H9 (cell line): ENCODE results near the gene PLXNB3. TPM values are rescaled to one million over a fixed set of nuclear protein-coding genes. Genes with fewer than 3 reads are reported as not detected.
A peak's percentile ranks its signal among the peaks of the same experiment; 100 is the strongest.

Source experiments
- DNase-seq: peaks from one replicate; pipeline ENCODE4 v3.0.0-alpha.2; 2017
- H2AFZ ChIP-seq: one replicate; pipeline ENCODE4 v1.6.1; 2013; ENCODE audit warnings: mild to moderate bottlenecking, low read length, control low read depth, moderate library complexity
- H2AK5ac ChIP-seq: 2 replicates; pipeline ENCODE4 v1.6.1; 2013; ENCODE audit warnings: low read length, control low read depth, mixed read lengths; ENCODE audit not compliant: insufficient read length
- H2BK120ac ChIP-seq: one replicate; pipeline ENCODE4 v1.6.1; 2013; ENCODE audit warnings: low read depth, mild to moderate bottlenecking, low read length, control low read depth, inconsistent platforms; ENCODE audit not compliant: poor library complexity, severe bottlenecking
- H2BK12ac ChIP-seq: 2 replicates; pipeline ENCODE4 v1.6.1; 2013; ENCODE audit warnings: low read length, control low read depth, mixed read lengths, low read depth; ENCODE audit not compliant: insufficient read length
- H2BK15ac ChIP-seq: 2 replicates; pipeline ENCODE4 v1.6.1; 2013; ENCODE audit warnings: low read depth, low read length, control low read depth
- H2BK20ac ChIP-seq: one replicate; pipeline ENCODE4 v1.6.1; 2013; ENCODE audit warnings: low read depth, mild to moderate bottlenecking, low read length, control low read depth, inconsistent platforms; ENCODE audit not compliant: poor library complexity, severe bottlenecking
- H2BK5ac ChIP-seq: 2 replicates; pipeline ENCODE4 v1.6.1; 2013; ENCODE audit warnings: low read length, control low read depth, mixed read lengths; ENCODE audit not compliant: insufficient read length
- H3K14ac ChIP-seq: 2 replicates; pipeline ENCODE4 v1.6.1; 2013; ENCODE audit warnings: low read length, control low read depth; ENCODE audit not compliant: insufficient read depth
- H3K18ac ChIP-seq: 2 replicates; pipeline ENCODE4 v1.6.1; 2013; ENCODE audit warnings: low read depth, mild to moderate bottlenecking, mixed read lengths, low read length, control low read depth; ENCODE audit not compliant: insufficient read length
- H3K23ac ChIP-seq: 2 replicates; pipeline ENCODE4 v1.6.1; 2013; ENCODE audit warnings: low read length, control low read depth, mixed read lengths, low read depth; ENCODE audit not compliant: insufficient read length
- H3K23me2 ChIP-seq: 2 replicates; pipeline ENCODE4 v1.6.1; 2013; ENCODE audit warnings: low read depth, mild to moderate bottlenecking, mixed read lengths, low read length, control low read depth; ENCODE audit not compliant: insufficient read length, poor library complexity, severe bottlenecking
- H3K27ac ChIP-seq: 2 replicates; pipeline ENCODE4 v1.5.1; 2013; ENCODE audit warnings: low read length, control low read depth, mixed read lengths, low read depth; ENCODE audit not compliant: insufficient read length
- H3K27me3 ChIP-seq: 2 replicates; pipeline ENCODE4 v1.6.1; 2013; ENCODE audit warnings: low read length, control low read depth, inconsistent platforms; ENCODE audit not compliant: insufficient read depth
- H3K4ac ChIP-seq: 2 replicates; pipeline ENCODE4 v1.6.1; 2013; ENCODE audit warnings: low read depth, mild to moderate bottlenecking, control low read depth, inconsistent platforms, low read length, moderate library complexity
- H3K4me1 ChIP-seq: 2 replicates; pipeline ENCODE4 v1.6.1; 2013; ENCODE audit warnings: low read length, control low read depth, inconsistent platforms; ENCODE audit not compliant: insufficient read depth
- H3K4me2 ChIP-seq: 2 replicates; pipeline ENCODE4 v1.6.1; 2013; ENCODE audit warnings: low read length, control low read depth, mixed read lengths; ENCODE audit not compliant: insufficient read length, insufficient read depth
- H3K56ac ChIP-seq: 2 replicates; pipeline ENCODE4 v1.6.1; 2013; ENCODE audit warnings: low read depth, mild to moderate bottlenecking, mixed read lengths, low read length, control low read depth; ENCODE audit not compliant: insufficient read length
- H3K79me1 ChIP-seq: 2 replicates; pipeline ENCODE4 v1.6.1; 2013; ENCODE audit warnings: low read depth, mild to moderate bottlenecking, moderate library complexity, low read length, control low read depth, inconsistent platforms; ENCODE audit not compliant: insufficient read depth, poor library complexity, severe bottlenecking
- H3K79me2 ChIP-seq: 2 replicates; pipeline ENCODE4 v1.6.1; 2013; ENCODE audit warnings: low read length, control low read depth, inconsistent platforms; ENCODE audit not compliant: insufficient read depth
- H3K9ac ChIP-seq: 2 replicates; pipeline ENCODE4 v1.6.1; 2013; ENCODE audit warnings: low read length, control low read depth, mixed read lengths; ENCODE audit not compliant: insufficient read length; ENCODE audit errors: extremely low read depth
- H3K9me3 ChIP-seq: one replicate; pipeline ENCODE4 v1.6.1; 2013; ENCODE audit warnings: low read depth, low read length, inconsistent platforms; ENCODE audit not compliant: control insufficient read depth
- H3T11ph ChIP-seq: one replicate; pipeline ENCODE4 v1.6.1; 2013; ENCODE audit warnings: mild to moderate bottlenecking, low read length, control low read depth, inconsistent platforms
- H4K20me1 ChIP-seq: one replicate; pipeline ENCODE4 v1.6.1; 2013; ENCODE audit not compliant: control insufficient read depth, insufficient read length, insufficient read depth
- H4K5ac ChIP-seq: 2 replicates; pipeline ENCODE4 v1.6.1; 2013; ENCODE audit warnings: low read depth, mild to moderate bottlenecking, mixed read lengths, low read length, control low read depth; ENCODE audit not compliant: insufficient read length
- H4K8ac ChIP-seq: replicated peaks from 2 replicates; pipeline ENCODE4 v1.6.1; 2013; ENCODE audit warnings: low read length, control low read depth, mixed read lengths, low read depth; ENCODE audit not compliant: insufficient read length
- H4K91ac ChIP-seq: 2 replicates; pipeline ENCODE4 v1.6.1; 2013; ENCODE audit warnings: low read depth, mild to moderate bottlenecking, moderate library complexity, mixed read lengths, low read length, control low read depth; ENCODE audit not compliant: insufficient read length
- H3K27ac Mint-ChIP-seq, 3 experiments: 2 replicates in 2 of 3; 3 replicates in 1 of 3; pipeline ENCODE4 v1.8.0; 2020 to 2021; ENCODE audit warnings: mixed read lengths in 3 of 3, mild to moderate bottlenecking in 1 of 3, moderate library complexity in 1 of 3
- H3K27me3 Mint-ChIP-seq: 2 replicates; pipeline ENCODE4 v1.8.0; 2021; ENCODE audit warnings: low read depth, mild to moderate bottlenecking, moderate library complexity, mixed read lengths
- H3K36me3 Mint-ChIP-seq, 3 experiments: 2 replicates in 2 of 3; 3 replicates in 1 of 3; pipeline ENCODE4 v1.8.0; 2020 to 2021; ENCODE audit warnings: low read depth in 3 of 3, mixed read lengths in 3 of 3; ENCODE audit not compliant: insufficient read depth in 1 of 3
- H3K4me1 Mint-ChIP-seq, 2 experiments: 2 replicates each; pipeline ENCODE4 v1.8.0; 2020; ENCODE audit warnings: mixed read lengths in 2 of 2
- H3K4me3 Mint-ChIP-seq, 2 experiments: 2 replicates in 1 of 2; 3 replicates in 1 of 2; pipeline ENCODE4 v1.8.0; 2020 to 2021; ENCODE audit warnings: mild to moderate bottlenecking in 2 of 2, mixed read lengths in 2 of 2, moderate library complexity in 1 of 2
- H3K9me3 Mint-ChIP-seq, 2 experiments: 2 replicates in 1 of 2; 3 replicates in 1 of 2; pipeline ENCODE4 v1.8.0; 2020; ENCODE audit warnings: mild to moderate bottlenecking in 2 of 2, mixed read lengths in 2 of 2, moderate library complexity in 1 of 2
- WGBS: extraction: QIAGEN DNeasy Blood & Tissue Kit; methylation state at CpG from one replicate; pipeline ENCODE4 v1.1.7; 2013; ENCODE audit warnings: missing lambda C conversion rate, low lambda C conversion rate, mixed read lengths; ENCODE audit not compliant: insufficient read length; ENCODE audit errors: extremely low coverage; 5-methylcytosine and 5-hydroxymethylcytosine counted together
- total RNA-seq: library from RNA; stranded (reverse); gene quantifications from 2 replicates; pipeline ENCODE4 v1.2.1, GENCODE V29; 2021
- TF ChIP-seq, protein P1 (sequence below): fragments of 200-600 bp; sonication (generic); conservative IDR thresholded peaks from 3 replicates; pipeline ENCODE4 v1.8.0; 2021; ENCODE audit warnings: antibody characterized with exemption, mild to moderate bottlenecking

Gene PLXNB3
- total RNA-seq, 1 experiment from 2014 or later = 1.9 TPM

DNA sequence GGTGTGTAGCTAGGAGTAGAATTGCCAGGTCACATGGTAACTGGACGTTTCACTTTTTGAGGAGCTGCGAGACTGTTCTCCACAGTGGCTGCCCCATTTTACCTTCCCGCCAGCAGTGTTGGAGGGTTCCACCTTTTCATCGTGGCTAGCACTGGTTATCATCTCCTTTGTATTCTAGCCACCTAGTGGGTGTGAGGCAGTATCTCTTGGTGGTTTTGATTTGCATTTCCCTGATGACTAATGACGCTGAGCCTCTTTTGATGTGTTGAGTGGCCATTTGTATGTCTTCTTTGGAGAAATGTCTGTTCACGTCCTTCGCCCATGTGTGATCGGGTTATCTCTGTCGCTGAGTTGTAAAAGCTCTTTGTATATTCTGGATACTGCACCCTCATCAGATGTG is 28.8 kb upstream of the PLXNB3 start:
- no peak overlapping the region for H3K56ac ChIP-seq
- no peak overlapping the region for H3K14ac ChIP-seq
- H4K5ac ChIP-seq = no peak overlapping the region
- Mint-ChIP-seq H3K27ac (no peak overlapping the region), H3K27me3 (no peaks in the 10 kb centered on the region; the same call in 1 of the 2 replicates), H3K4me1 (peaks cover 7 to 8% of the 10 kb centered on the region in 2 experiments), H3K36me3 (peaks cover 10 to 42% (median 26%) of the 10 kb centered on the region in 3 experiments), H3K9me3 (peaks cover 79 to 85% of the 10 kb centered on the region in 2 experiments), H3K4me3 (no peak overlapping the region)
- no peaks in the 10 kb centered on the region for H3K4me1 ChIP-seq
- H3K4ac ChIP-seq = no peak overlapping the region
- H3K9me3 ChIP-seq = peaks cover 39% of the 10 kb centered on the region
- no peaks in the 10 kb centered on the region for H4K20me1 ChIP-seq
- no peak overlapping the region for H3K18ac ChIP-seq
- no peak overlapping the region for H3K4me2 ChIP-seq
- H4K91ac ChIP-seq = no peak overlapping the region
- TF ChIP-seq, protein P1, sequence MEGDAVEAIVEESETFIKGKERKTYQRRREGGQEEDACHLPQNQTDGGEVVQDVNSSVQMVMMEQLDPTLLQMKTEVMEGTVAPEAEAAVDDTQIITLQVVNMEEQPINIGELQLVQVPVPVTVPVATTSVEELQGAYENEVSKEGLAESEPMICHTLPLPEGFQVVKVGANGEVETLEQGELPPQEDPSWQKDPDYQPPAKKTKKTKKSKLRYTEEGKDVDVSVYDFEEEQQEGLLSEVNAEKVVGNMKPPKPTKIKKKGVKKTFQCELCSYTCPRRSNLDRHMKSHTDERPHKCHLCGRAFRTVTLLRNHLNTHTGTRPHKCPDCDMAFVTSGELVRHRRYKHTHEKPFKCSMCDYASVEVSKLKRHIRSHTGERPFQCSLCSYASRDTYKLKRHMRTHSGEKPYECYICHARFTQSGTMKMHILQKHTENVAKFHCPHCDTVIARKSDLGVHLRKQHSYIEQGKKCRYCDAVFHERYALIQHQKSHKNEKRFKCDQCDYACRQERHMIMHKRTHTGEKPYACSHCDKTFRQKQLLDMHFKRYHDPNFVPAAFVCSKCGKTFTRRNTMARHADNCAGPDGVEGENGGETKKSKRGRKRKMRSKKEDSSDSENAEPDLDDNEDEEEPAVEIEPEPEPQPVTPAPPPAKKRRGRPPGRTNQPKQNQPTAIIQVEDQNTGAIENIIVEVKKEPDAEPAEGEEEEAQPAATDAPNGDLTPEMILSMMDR = peak; percentile 35; the same call in 2 of the 3 replicates
- no peak overlapping the region for H3K27ac ChIP-seq
- no peak for DNase-seq
- no peak overlapping the region for H3K23ac ChIP-seq
- H2BK5ac ChIP-seq = no peak overlapping the region
- no peak overlapping the region for H2AK5ac ChIP-seq
- no peak overlapping the region for H2AFZ ChIP-seq
- H3K23me2 ChIP-seq = no peaks in the 10 kb centered on the region
- no peak overlapping the region for H3K9ac ChIP-seq
- no peak overlapping the region for H2BK120ac ChIP-seq
- no peak overlapping the region for H2BK15ac ChIP-seq
- H3K27me3 ChIP-seq = no peaks in the 10 kb centered on the region
- H2BK12ac ChIP-seq = no peak overlapping the region
- no peak overlapping the region for H2BK20ac ChIP-seq
- no peaks in the 10 kb centered on the region for H3K79me1 ChIP-seq
- no CpG with 5 or more reads among the region's 9 CpGs for WGBS
- H4K8ac ChIP-seq = no peak overlapping the region
- no peak overlapping the region for H3T11ph ChIP-seq
- H3K79me2 ChIP-seq = no peaks in the 10 kb centered on the region
